ENCODE data around the gene PEAK1. TPM values are rescaled to one million over a fixed set of nuclear protein-coding genes. Genes with fewer than 3 reads are reported as not detected.
A peak's percentile ranks its signal among the peaks of the same experiment; 100 is the strongest.

Gene PEAK1
- total RNA-seq, 4 donors from 2014 or later, result 14.5 to 31.1 (median 25.9) TPM

GRCh38 chr15:77461486-77461885 lies 41.6 kb upstream of the PEAK1 start:
- H3K9me3 ChIP-seq, result no peaks in the 10 kb centered on the region
- H3K4me1 ChIP-seq, result peaks cover 10% of the 10 kb centered on the region
- H3K36me3 ChIP-seq, result peaks cover 21% of the 10 kb centered on the region
- no peak for DNase-seq (ENCODE audit: low spot score in 2 of 2)
- H3K4me3 ChIP-seq, result no peak overlapping the region
- H3K27me3 ChIP-seq, result no peaks in the 10 kb centered on the region
- peak in 1 of 3 donors; percentile 36 for TF ChIP-seq POLR2AphosphoS5 (IDR thresholded peaks at IDR 0.05)
- no peak for TF ChIP-seq EP300 (IDR thresholded peaks at IDR 0.05)
- peak overlapping the region; percentile 49 for H3K27ac ChIP-seq

- WGBS, result 93% methylated on average over 2 of the region's 2 CpGs
- DNase-seq (ENCODE audit: low spot score in 2 of 2), result no peak
- Histone ChIP-seq H3K27me3 (no peaks in the 10 kb centered on the region), H3K4me3 (no peak overlapping the region), H3K9me3 (no peaks in the 10 kb centered on the region), H3K27ac (no peak overlapping the region), H3K36me3 (peaks cover 12% of the 10 kb centered on the region), H3K4me1 (peaks cover 30% of the 10 kb centered on the region)
- no peak for TF ChIP-seq POLR2A (IDR thresholded peaks at IDR 0.05)
- TF ChIP-seq POLR2AphosphoS5 (IDR thresholded peaks at IDR 0.05), result no peak
- TF ChIP-seq CTCF (IDR thresholded peaks at IDR 0.05), result no peak
- no peak for TF ChIP-seq EP300 (IDR thresholded peaks at IDR 0.05)
Observed at GRCh38 chr15:77459031-77459430, 39.1 kb upstream of the PEAK1 start.

- no peaks in the 10 kb centered on the region for H3K9me3 ChIP-seq
- H3K4me1 ChIP-seq, result peaks cover 30% of the 10 kb centered on the region
- no peak overlapping the region for H3K27ac ChIP-seq
- H3K27me3 ChIP-seq, result no peaks in the 10 kb centered on the region
- H3K4me3 ChIP-seq, result no peak overlapping the region
- TF ChIP-seq POLR2AphosphoS5 (IDR thresholded peaks at IDR 0.05) (no peak), POLR2A (IDR thresholded peaks at IDR 0.05) (no peak), CTCF (IDR thresholded peaks at IDR 0.05) (no peak), EP300 (IDR thresholded peaks at IDR 0.05) (no peak)
- no peak for DNase-seq (ENCODE audit: low spot score in 2 of 2)
- peaks cover 8% of the 10 kb centered on the region for H3K36me3 ChIP-seq
Observed at GRCh38 chr15:77457905-77458265, 38.0 kb upstream of the PEAK1 start.

- H3K9me3 ChIP-seq, result no peaks in the 10 kb centered on the region
- WGBS, result 78% methylated on average over 5 of the region's 5 CpGs
- H3K27ac ChIP-seq, result no peak overlapping the region
- H3K27me3 ChIP-seq, result no peaks in the 10 kb centered on the region
- TF ChIP-seq POLR2A (IDR thresholded peaks at IDR 0.05) (no peak), CTCF (IDR thresholded peaks at IDR 0.05) (no peak), POLR2AphosphoS5 (IDR thresholded peaks at IDR 0.05) (no peak), EP300 (IDR thresholded peaks at IDR 0.05) (no peak)
- no peak for DNase-seq (ENCODE audit: low spot score in 2 of 2)
- no peak overlapping the region for H3K4me3 ChIP-seq
- H3K4me1 ChIP-seq, result peaks cover 30% of the 10 kb centered on the region
- H3K36me3 ChIP-seq, result peaks cover 8% of the 10 kb centered on the region
Observed at GRCh38 chr15:77457191-77457904, 37.4 kb upstream of the PEAK1 start.

- H3K27ac ChIP-seq, result no peak overlapping the region
- 91% methylated on average over 1 of the region's 1 CpG for WGBS
- H3K4me3 ChIP-seq, result no peak overlapping the region
- no peak for DNase-seq (ENCODE audit: low spot score in 2 of 2)
- no peaks in the 10 kb centered on the region for H3K9me3 ChIP-seq
- no peaks in the 10 kb centered on the region for H3K27me3 ChIP-seq
- peaks cover 26% of the 10 kb centered on the region for H3K4me1 ChIP-seq
- peaks cover 8% of the 10 kb centered on the region for H3K36me3 ChIP-seq
- TF ChIP-seq POLR2AphosphoS5 (IDR thresholded peaks at IDR 0.05) (no peak), POLR2A (IDR thresholded peaks at IDR 0.05) (no peak)
Observed at GRCh38 chr15:77456746-77457145, 36.8 kb upstream of the PEAK1 start.

GRCh38 chr15:77455696-77456321 lies 35.9 kb upstream of the PEAK1 start:
- H3K4me3 ChIP-seq, result no peak overlapping the region
- no peak for TF ChIP-seq CTCF (IDR thresholded peaks at IDR 0.05)
- TF ChIP-seq POLR2AphosphoS5 (IDR thresholded peaks at IDR 0.05), result no peak
- no peak for TF ChIP-seq POLR2A (IDR thresholded peaks at IDR 0.05)
- TF ChIP-seq EP300 (IDR thresholded peaks at IDR 0.05), result no peak
- 37% methylated on average over 3 of the region's 3 CpGs for WGBS
- peak overlapping the region; percentile 74 for H3K27ac ChIP-seq
- no peaks in the 10 kb centered on the region for H3K9me3 ChIP-seq
- no peak for DNase-seq (ENCODE audit: low spot score in 2 of 2)
- H3K4me1 ChIP-seq, result peaks cover 26% of the 10 kb centered on the region
- H3K27me3 ChIP-seq, result no peaks in the 10 kb centered on the region
- peaks cover 8% of the 10 kb centered on the region for H3K36me3 ChIP-seq

Measured in suprapubic skin (tissue), 4 donors.